Measurements from ENCODE around the gene CHST7. TPM values are rescaled to one million over a fixed set of nuclear protein-coding genes. Genes with fewer than 3 reads are reported as not detected.

CHST7 gene
- total and polyA plus RNA-seq, 2 of the 13 experiments (the other 11 are each of a cell fraction or from before 2014, with no cell fraction given) = 2.4 to 5.2 TPM

- in situ Hi-C loops (cut with HindIII; ENCODE audit: extremely low pct_ligation_motif_present, low pct_unique_long_range_greater_than_20kb) (no loop called here), intact Hi-C loops (cut with micrococcal nuclease; ENCODE audit: unreplicated experiment) (no loop called here)
- WGBS (ENCODE audit: low lambda C conversion rate) = 55% methylated on average over 3 of the region's 3 CpGs
- Histone ChIP-seq H2AFZ (ENCODE audit: low read length) (no peak overlapping the region), H4K20me1 (ENCODE audit: insufficient read depth, low read length) (no peaks in the 10 kb centered on the region), H3K27me3 (ENCODE audit: control insufficient read depth in 1 of 2, insufficient read depth in 2 of 2, low read length in 2 of 2) (no peaks in the 10 kb centered on the region), H3K36me3 (replicated peaks in 1 of 2; ENCODE audit: control insufficient read depth in 1 of 2, insufficient read depth in 2 of 2, low read length in 2 of 2) (no peaks in the 10 kb centered on the region; a peak in 1 of 5 replicates), H3K79me2 (ENCODE audit: insufficient read depth, low read length) (peaks cover 18% of the 10 kb centered on the region), H3K4me3 (replicated peaks in 1 of 3; ENCODE audit: insufficient read depth in 1 of 3, low read depth in 2 of 3, low read length in 3 of 3) (peak overlapping the region in 2 of 3 experiments; percentile 74 to 80; a peak in 3 of 6 replicates), H3K9me3 (ENCODE audit: low read length) (no peaks in the 10 kb centered on the region), H3K9ac (ENCODE audit: insufficient read depth, low read depth, low read length) (no peak overlapping the region), H3K27ac (ENCODE audit: extremely low read length, insufficient read depth, low read length) (no peak overlapping the region), H3K4me1 (ENCODE audit: insufficient read depth, low read length) (peaks cover 48% of the 10 kb centered on the region), H3K4me2 (ENCODE audit: low read depth, low read length) (peak overlapping the region; percentile 82)
- FAIRE-seq (no peak), DNase-seq (ENCODE audit: low spot score) (no peak), ATAC-seq (no peak)
- ChIA-PET CTCF (ENCODE audit: low intra/inter-chr PET ratio, low total read pairs) (no interaction called here), POLR2A (no interaction called here)
- no TSS peak for BruUV-seq (replicated peaks)
- no peak for TF ChIP-seq TBX2 (CRISPR knock-in tag; IDR thresholded peaks at IDR 0.05; ENCODE audit: borderline replicate concordance)
- no peak for TF ChIP-seq MAF1 (CRISPR knock-in tag; IDR thresholded peaks at IDR 0.05; ENCODE audit: borderline replicate concordance)
- TF ChIP-seq ZNF160 (CRISPR knock-in tag; IDR thresholded peaks at IDR 0.05) = no peak
- no peak for TF ChIP-seq CREB3 (CRISPR knock-in tag; IDR thresholded peaks at IDR 0.05)
- no peak for TF ChIP-seq POLR2AphosphoS2 (IDR thresholded peaks at IDR 0.05; ENCODE audit: low read depth, low read length)
- TF ChIP-seq MTA3 (CRISPR knock-in tag; IDR thresholded peaks at IDR 0.05) = no peak
- TF ChIP-seq, protein P1, sequence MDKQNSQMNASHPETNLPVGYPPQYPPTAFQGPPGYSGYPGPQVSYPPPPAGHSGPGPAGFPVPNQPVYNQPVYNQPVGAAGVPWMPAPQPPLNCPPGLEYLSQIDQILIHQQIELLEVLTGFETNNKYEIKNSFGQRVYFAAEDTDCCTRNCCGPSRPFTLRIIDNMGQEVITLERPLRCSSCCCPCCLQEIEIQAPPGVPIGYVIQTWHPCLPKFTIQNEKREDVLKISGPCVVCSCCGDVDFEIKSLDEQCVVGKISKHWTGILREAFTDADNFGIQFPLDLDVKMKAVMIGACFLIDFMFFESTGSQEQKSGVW (CRISPR knock-in tag; IDR thresholded peaks at IDR 0.05; ENCODE audit: borderline replicate concordance) = no peak
- TF ChIP-seq ZFP90 (CRISPR knock-in tag; IDR thresholded peaks at IDR 0.05; ENCODE audit: borderline replicate concordance) = no peak
- TF ChIP-seq ZNF83 (CRISPR knock-in tag; IDR thresholded peaks at IDR 0.05; ENCODE audit: borderline replicate concordance) = no peak
- no peak for TF ChIP-seq CCDC6 (CRISPR knock-in tag; IDR thresholded peaks at IDR 0.05)
- no peak for TF ChIP-seq POLR2AphosphoS5 (IDR thresholded peaks at IDR 0.05; ENCODE audit: low read depth, low read length)
- no peak for TF ChIP-seq ZNF407 (CRISPR knock-in tag; IDR thresholded peaks at IDR 0.05; ENCODE audit: not compliant biosample characterization)
Measured at GRCh38 chrX:46576458-46576857, 2.9 kb downstream of the CHST7 start.

Data from HepG2 (cell line).